HCT116 (cell line): ENCODE data around the gene DPY19L2. TPM values are rescaled to one million over a fixed set of nuclear protein-coding genes. Genes with fewer than 3 reads are reported as not detected.
"Not testable (repeated sequence)": the region's sequence is repeated elsewhere in the genome, so short reads cannot be mapped to it uniquely, and the experiment has no call there.

ENCODE experiments used
- ATAC-seq: fragments of 200-7000 bp; cut with Tn5 transposase; 2 replicates; pipeline ENCODE4 v1.9.1; 2020; ENCODE audit warnings: mild to moderate bottlenecking, moderate library complexity
- Bru-seq: library from RNA; stranded (reverse); fragments of 400-500 nt; gene quantifications from one replicate; lab custom pipeline; 2021; lab: Mats Ljungman, UMichigan
- BruChase-seq, 2 experiments: library from RNA; stranded (reverse); fragments of 400-500 nt; gene quantifications; one replicate each; lab custom pipeline; 2021; lab: Mats Ljungman, UMichigan
- BruUV-seq: library from RNA; stranded (reverse); fragments of 400-500 nt; replicated peaks from 2 replicates; lab custom pipeline; 2021; lab: Mats Ljungman, UMichigan
- CTCF ChIA-PET: fragments of 300-600 bp; sonication (Branson Sonifier 250); formaldehyde crosslinking; loops from one replicate; lab custom pipeline; 2021; ENCODE audit warnings: antibody characterized with exemption; lab: Charles Lee
- POLR2A ChIA-PET: fragments of 300-600, 350-600 bp; sonication (Branson Sonifier 250); formaldehyde crosslinking; loops from one replicate; lab custom pipeline; 2021; ENCODE audit warnings: antibody characterized with exemption; lab: Charles Lee
- RAD21 ChIA-PET, 2 experiments: fragments of 300-600 bp; sonication (Branson Sonifier 250); formaldehyde crosslinking; loops; one replicate each; lab custom pipeline; 2023; ENCODE audit warnings: low total read pairs in 2 of 2; ENCODE audit not compliant: uncharacterized antibody in 2 of 2, unreplicated experiment in 2 of 2, low non-redundant PET in 1 of 2; lab: Charles Lee
- DNase-seq: peaks from one replicate; pipeline ENCODE4 v3.0.0-alpha.2; 2010; ENCODE audit warnings: low read depth, low spot score
- H2AFZ ChIP-seq: fragments of 200-600 bp; shearing (Covaris generic), sonication (generic); 2 replicates; pipeline ENCODE4 v1.6.1; 2017; ENCODE audit warnings: low read depth, mixed run types, mixed read lengths, antibody characterized with exemption, low read length; ENCODE audit not compliant: poor library complexity, severe bottlenecking
- H3K27ac ChIP-seq: 2 replicates; pipeline ENCODE4 v1.5.1; 2012; ENCODE audit warnings: low read depth, low read length
- H3K27me3 ChIP-seq: fragments of 200-600 bp; sonication (generic); 2 replicates; pipeline ENCODE4 v1.6.1; 2016; ENCODE audit warnings: mixed run types, low read length, mixed read lengths; ENCODE audit not compliant: insufficient read depth
- H3K36me3 ChIP-seq, 2 experiments: fragments of 200-500 bp in 1 of 2; fragments of 200-600 bp in 1 of 2; sonication (Bioruptor generic) in 1 of 2; sonication (generic) in 1 of 2; 2 replicates each; pipeline versions ENCODE4 v1.5.1 to v1.6.1; 2014 to 2016; ENCODE audit warnings: low read length in 2 of 2, inconsistent platforms in 1 of 2, mixed read lengths in 1 of 2, mixed run types in 1 of 2; ENCODE audit not compliant: insufficient read depth in 2 of 2, control insufficient read depth in 1 of 2
- H3K4me1 ChIP-seq, 2 experiments: fragments of 200-600 bp in 1 of 2; sonication (generic) in 1 of 2; 2 replicates each; pipeline versions ENCODE4 v1.5.1 to v1.6.1; 2012 to 2017; ENCODE audit warnings: low read length in 2 of 2, inconsistent platforms in 1 of 2, mild to moderate bottlenecking in 1 of 2, mixed read lengths in 1 of 2, mixed run types in 1 of 2, moderate library complexity in 1 of 2; ENCODE audit not compliant: insufficient read depth in 2 of 2, control insufficient read depth in 1 of 2
- H3K4me2 ChIP-seq: fragments of 200-600 bp; sonication (generic); 2 replicates; pipeline ENCODE4 v1.6.1; 2017; ENCODE audit warnings: mixed run types, low read length, mixed read lengths
- H3K4me3 ChIP-seq, 2 experiments: fragments of 200-600 bp in 1 of 2; sonication (generic) in 1 of 2; replicated peaks in 1 of 2; 2 replicates each; pipeline ENCODE4 v1.5.1; 2011 to 2016; ENCODE audit warnings: low read length in 2 of 2, control low read depth in 1 of 2, low read depth in 1 of 2, mild to moderate bottlenecking in 1 of 2, mixed read lengths in 1 of 2, mixed run types in 1 of 2
- H3K79me2 ChIP-seq: fragments of 200-600 bp; sonication (generic); 2 replicates; pipeline ENCODE4 v1.6.1; 2017; ENCODE audit warnings: mild to moderate bottlenecking, mixed run types, low read length, moderate library complexity, mixed read lengths; ENCODE audit not compliant: insufficient read depth
- H3K9ac ChIP-seq: fragments of 200-600 bp; sonication (generic); 2 replicates; pipeline ENCODE4 v1.6.1; 2016; ENCODE audit warnings: low read length, mixed read lengths
- H3K9me2 ChIP-seq: fragments of 200-600 bp; sonication (generic), shearing (Covaris generic); 2 replicates; pipeline ENCODE4 v1.6.1; 2017; ENCODE audit warnings: mixed run types, mild to moderate bottlenecking, moderate library complexity; ENCODE audit not compliant: insufficient read depth
- H3K9me3 ChIP-seq, 2 experiments: fragments of 200-500 bp in 1 of 2; fragments of 200-600 bp in 1 of 2; sonication (Bioruptor generic) in 1 of 2; sonication (generic) in 1 of 2; 2 replicates each; pipeline ENCODE4 v1.6.1; 2014 to 2017; ENCODE audit warnings: low read length in 2 of 2, mixed read lengths in 2 of 2, inconsistent platforms in 1 of 2, low read depth in 1 of 2, mild to moderate bottlenecking in 1 of 2, mixed run types in 1 of 2, moderate library complexity in 1 of 2; ENCODE audit not compliant: control insufficient read depth in 1 of 2, insufficient read depth in 1 of 2
- H4K20me1 ChIP-seq: fragments of 200-600 bp; sonication (generic), shearing (Covaris generic); 2 replicates; pipeline ENCODE4 v1.6.1; 2017; ENCODE audit warnings: mixed run types, mild to moderate bottlenecking, moderate library complexity; ENCODE audit not compliant: insufficient read depth
- CBX3 ChIP-seq: IDR thresholded peaks from 2 replicates; pipeline ENCODE4 v1.6.1; 2012; ENCODE audit warnings: low read depth
- EZH2 ChIP-seq: fragments of 200-600 bp; sonication (generic); IDR thresholded peaks from 2 replicates; pipeline ENCODE4 v1.6.1; 2017; ENCODE audit warnings: antibody characterized with exemption, mixed run types
- FOSL1 ChIP-seq: IDR thresholded peaks from 2 replicates; pipeline ENCODE4 v1.6.1; 2012; ENCODE audit warnings: low read depth
- POLR2AphosphoS5 ChIP-seq: IDR thresholded peaks from 2 replicates; pipeline ENCODE4 v1.6.1; 2011; ENCODE audit warnings: mild to moderate bottlenecking, low read depth, low read length, moderate library complexity
- RAD21 ChIP-seq: IDR thresholded peaks from 2 replicates; pipeline ENCODE4 v1.6.1; 2012; ENCODE audit warnings: low read depth, mild to moderate bottlenecking
- SP1 ChIP-seq: IDR thresholded peaks from 2 replicates; pipeline ENCODE4 v1.6.1; 2012; ENCODE audit warnings: low read depth
- SRF ChIP-seq: IDR thresholded peaks from 2 replicates; pipeline ENCODE4 v1.6.1; 2012; ENCODE audit warnings: low read depth
- intact Hi-C: fragments of 100-400 bp; cut with micrococcal nuclease; formaldehyde crosslinking; loops from 2 replicates; pipeline ENCODE4 v1.10.0; 2022
- long read RNA-seq: library from polyadenylated mRNA; unstranded; transcript quantifications from one replicate; pipeline ENCODE4 v2.0.0, GENCODE V29; 2021; ENCODE audit not compliant: unreplicated experiment
- polyA plus RNA-seq: library from polyadenylated mRNA; unstranded; fragments of >200 nt; gene quantifications from 2 replicates; pipeline ENCODE4 v1.2.1, GENCODE V29; 2012; ENCODE audit warnings: missing spikeins
- total RNA-seq: library from RNA; stranded (reverse); gene quantifications from one replicate; pipeline ENCODE4 v1.2.1, GENCODE V29; 2021; ENCODE audit not compliant: unreplicated experiment
- TF ChIP-seq, protein P1 (sequence below): IDR thresholded peaks from 2 replicates; pipeline ENCODE4 v1.6.1; 2012; ENCODE audit warnings: low read depth
- TF ChIP-seq, protein P2 (sequence below): IDR thresholded peaks from 2 replicates; pipeline ENCODE4 v1.6.1; 2011; ENCODE audit warnings: mild to moderate bottlenecking, low read length, moderate library complexity; ENCODE audit not compliant: insufficient replicate concordance; ENCODE audit errors: extremely low read depth

Gene DPY19L2
- not detected for total RNA-seq
- not detected in 2 replicates for polyA plus RNA-seq
- Bru-seq, nascent RNA = percentile 1 among the genes with signal in this experiment
- BruChase-seq, experiment 1, labeled RNA remaining after a 6-hour chase = percentile 3 among the genes with signal in this experiment
- not detected for BruChase-seq, experiment 2, labeled RNA remaining after a 2-hour chase
- long read RNA-seq = 0 reads

DNA sequence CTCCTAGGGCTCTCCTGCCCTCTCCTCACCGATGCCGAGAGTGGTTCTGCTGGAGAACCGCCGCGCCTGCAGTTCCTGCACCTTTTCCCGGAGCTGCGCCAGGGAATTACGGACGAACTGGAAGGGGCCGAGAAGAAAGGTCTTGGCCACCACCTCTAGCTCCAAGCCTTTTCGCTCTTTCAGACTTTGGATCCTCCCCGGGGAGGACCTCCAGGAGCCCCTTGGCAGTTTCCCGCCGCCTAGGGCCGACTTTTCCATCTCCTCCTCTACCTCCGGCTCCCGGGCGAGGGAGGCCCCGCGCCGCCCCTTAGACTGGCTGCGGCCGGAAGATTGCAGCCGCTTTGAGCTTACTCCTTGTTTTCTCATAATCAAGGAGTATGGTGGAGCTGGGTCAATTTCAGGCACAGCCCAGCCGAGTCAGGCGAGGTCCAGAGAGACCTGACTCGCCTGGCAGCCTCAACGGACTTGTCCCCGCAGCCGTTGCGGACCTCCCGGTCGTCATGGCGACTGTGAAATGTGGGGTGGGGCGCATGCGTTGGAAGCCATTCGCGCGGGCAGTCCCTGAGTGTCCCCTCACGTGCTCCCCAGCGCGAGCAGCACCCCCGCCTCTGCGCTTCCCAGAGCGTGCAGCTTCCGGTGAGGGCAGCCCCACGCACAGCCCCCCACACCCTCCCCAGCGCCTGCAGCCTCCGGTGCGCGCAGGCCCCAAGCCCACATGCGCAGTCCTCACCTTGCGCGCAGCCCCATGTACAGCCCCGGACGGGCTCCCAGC, at the start of gene DPY19L2:
Gene DPY19L2 (minus strand): TSS at position 466 of the 772 bp plus-strand sequence. CDS start 100 bp downstream, at position 366.
- no peak for ATAC-seq
- BruUV-seq = no TSS peak

DNA sequence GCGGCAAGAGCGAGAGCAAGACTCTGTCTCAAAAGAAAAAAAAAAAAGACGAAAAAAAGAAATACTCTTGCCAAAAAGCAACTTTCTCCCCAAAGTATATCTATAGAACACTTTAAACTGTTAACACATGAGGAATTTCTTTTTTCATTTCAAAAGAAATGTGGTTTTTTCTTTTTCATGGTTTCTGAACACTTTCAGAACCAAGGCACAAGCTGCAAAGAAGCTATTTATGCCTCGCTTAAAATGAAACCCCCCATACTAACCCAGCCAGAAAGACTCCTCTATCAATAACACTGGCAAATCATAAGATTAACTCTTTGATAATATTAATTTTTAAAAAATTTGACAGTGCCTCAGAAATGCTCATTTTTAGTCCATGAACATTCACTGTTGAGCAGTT, 48.6 kb upstream of the DPY19L2 start:
- RAD21 ChIA-PET, H3K79me2 ChIP-seq, DNase-seq, H3K27me3 ChIP-seq, H3K36me3 ChIP-seq, H4K20me1 ChIP-seq, BruUV-seq, H3K4me1 ChIP-seq, H3K9ac ChIP-seq, POLR2A ChIA-PET, H3K4me3 ChIP-seq, H3K9me2 ChIP-seq, H2AFZ ChIP-seq, intact Hi-C loops, H3K9me3 ChIP-seq, H3K27ac ChIP-seq, H3K4me2 ChIP-seq, ATAC-seq, CTCF ChIA-PET: not testable (repeated sequence)

More for the DNA sequence above, at the start of gene DPY19L2:
- Histone ChIP-seq H3K9me2 (no peaks in the 10 kb centered on the region), H3K27me3 (no peaks in the 10 kb centered on the region), H3K4me2 (no peak within 1 kb of the TSS), H3K27ac (no peak within 1 kb of the TSS), H3K4me1 (no peaks in the 10 kb centered on the region), H3K4me3 (no peak within 1 kb of the TSS), H3K9ac (no peak within 1 kb of the TSS), H2AFZ (no peak within 1 kb of the TSS), H4K20me1 (no peaks in the 10 kb centered on the region), H3K36me3 (no peaks in the 10 kb centered on the region), H3K79me2 (no peaks in the 10 kb centered on the region), H3K9me3 (no peaks in the 10 kb centered on the region)
- TF ChIP-seq SP1 (no peak), CBX3 (no peak), RAD21 (no peak), POLR2AphosphoS5 (no peak), EZH2 (no peak), SRF (no peak), FOSL1 (no peak)
- TF ChIP-seq, protein P1, sequence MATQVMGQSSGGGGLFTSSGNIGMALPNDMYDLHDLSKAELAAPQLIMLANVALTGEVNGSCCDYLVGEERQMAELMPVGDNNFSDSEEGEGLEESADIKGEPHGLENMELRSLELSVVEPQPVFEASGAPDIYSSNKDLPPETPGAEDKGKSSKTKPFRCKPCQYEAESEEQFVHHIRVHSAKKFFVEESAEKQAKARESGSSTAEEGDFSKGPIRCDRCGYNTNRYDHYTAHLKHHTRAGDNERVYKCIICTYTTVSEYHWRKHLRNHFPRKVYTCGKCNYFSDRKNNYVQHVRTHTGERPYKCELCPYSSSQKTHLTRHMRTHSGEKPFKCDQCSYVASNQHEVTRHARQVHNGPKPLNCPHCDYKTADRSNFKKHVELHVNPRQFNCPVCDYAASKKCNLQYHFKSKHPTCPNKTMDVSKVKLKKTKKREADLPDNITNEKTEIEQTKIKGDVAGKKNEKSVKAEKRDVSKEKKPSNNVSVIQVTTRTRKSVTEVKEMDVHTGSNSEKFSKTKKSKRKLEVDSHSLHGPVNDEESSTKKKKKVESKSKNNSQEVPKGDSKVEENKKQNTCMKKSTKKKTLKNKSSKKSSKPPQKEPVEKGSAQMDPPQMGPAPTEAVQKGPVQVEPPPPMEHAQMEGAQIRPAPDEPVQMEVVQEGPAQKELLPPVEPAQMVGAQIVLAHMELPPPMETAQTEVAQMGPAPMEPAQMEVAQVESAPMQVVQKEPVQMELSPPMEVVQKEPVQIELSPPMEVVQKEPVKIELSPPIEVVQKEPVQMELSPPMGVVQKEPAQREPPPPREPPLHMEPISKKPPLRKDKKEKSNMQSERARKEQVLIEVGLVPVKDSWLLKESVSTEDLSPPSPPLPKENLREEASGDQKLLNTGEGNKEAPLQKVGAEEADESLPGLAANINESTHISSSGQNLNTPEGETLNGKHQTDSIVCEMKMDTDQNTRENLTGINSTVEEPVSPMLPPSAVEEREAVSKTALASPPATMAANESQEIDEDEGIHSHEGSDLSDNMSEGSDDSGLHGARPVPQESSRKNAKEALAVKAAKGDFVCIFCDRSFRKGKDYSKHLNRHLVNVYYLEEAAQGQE = no peak
- TF ChIP-seq, protein P2, sequence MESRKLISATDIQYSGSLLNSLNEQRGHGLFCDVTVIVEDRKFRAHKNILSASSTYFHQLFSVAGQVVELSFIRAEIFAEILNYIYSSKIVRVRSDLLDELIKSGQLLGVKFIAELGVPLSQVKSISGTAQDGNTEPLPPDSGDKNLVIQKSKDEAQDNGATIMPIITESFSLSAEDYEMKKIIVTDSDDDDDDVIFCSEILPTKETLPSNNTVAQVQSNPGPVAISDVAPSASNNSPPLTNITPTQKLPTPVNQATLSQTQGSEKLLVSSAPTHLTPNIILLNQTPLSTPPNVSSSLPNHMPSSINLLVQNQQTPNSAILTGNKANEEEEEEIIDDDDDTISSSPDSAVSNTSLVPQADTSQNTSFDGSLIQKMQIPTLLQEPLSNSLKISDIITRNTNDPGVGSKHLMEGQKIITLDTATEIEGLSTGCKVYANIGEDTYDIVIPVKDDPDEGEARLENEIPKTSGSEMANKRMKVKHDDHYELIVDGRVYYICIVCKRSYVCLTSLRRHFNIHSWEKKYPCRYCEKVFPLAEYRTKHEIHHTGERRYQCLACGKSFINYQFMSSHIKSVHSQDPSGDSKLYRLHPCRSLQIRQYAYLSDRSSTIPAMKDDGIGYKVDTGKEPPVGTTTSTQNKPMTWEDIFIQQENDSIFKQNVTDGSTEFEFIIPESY = no peak
- POLR2A ChIA-PET = no interaction called here
- CTCF ChIA-PET = interaction anchor here (1.4 kb wide), 1 partner anchor 133 kb away, joined by 3 read pairs; no protein-coding TSS in a partner anchor
- intact Hi-C loops = no loop called here
- RAD21 ChIA-PET = no interaction called here
- DNase-seq = no peak
